Inferior parietal cortex (tissue), 1 donor: ENCODE results near the gene TXNRD2.

Source experiments
- DNase-seq: peaks from one replicate; pipeline ENCODE4 v3.0.0-alpha.2; 2016; ENCODE audit errors: extremely low spot score

TXNRD2 gene

DNA sequence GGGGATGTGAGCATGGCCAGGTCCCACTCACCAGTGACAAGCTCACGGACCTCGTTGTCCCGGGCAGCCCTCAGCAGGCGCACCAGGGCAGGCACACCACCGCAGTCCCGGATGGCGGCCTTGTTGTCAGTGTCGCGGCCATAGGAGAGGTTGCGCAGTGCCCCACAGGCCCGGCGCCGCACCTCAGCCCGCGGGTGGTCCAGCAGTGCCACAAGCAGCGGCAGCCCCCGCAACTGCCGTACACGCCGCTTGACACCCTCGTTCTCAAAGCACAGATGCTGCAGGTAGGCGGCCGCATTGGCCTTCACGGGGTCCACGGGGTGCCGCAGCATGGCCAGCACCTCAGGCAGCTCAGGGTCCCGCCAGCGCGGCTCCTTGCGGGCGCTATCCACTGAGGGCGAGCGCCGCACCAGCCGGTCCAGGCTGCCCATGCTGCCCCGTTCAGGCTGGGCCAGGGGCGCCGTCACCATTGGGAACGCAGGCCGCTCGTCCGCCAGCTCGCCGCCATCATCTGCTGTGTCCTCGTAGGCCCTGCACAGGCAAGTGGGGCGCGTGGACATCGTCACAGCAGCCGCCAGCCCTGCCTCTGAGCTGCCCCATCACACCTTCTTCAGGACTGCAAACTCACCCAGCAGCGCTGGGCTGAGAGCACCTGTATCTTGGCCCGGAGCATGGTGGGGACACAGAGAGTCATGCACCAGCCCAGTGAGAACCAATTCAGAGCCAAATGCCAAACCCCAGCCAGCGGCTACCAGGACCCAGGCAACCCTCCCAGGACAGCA is 38.3 kb upstream of the TXNRD2 start:
- DNase-seq, result no peak

DNA sequence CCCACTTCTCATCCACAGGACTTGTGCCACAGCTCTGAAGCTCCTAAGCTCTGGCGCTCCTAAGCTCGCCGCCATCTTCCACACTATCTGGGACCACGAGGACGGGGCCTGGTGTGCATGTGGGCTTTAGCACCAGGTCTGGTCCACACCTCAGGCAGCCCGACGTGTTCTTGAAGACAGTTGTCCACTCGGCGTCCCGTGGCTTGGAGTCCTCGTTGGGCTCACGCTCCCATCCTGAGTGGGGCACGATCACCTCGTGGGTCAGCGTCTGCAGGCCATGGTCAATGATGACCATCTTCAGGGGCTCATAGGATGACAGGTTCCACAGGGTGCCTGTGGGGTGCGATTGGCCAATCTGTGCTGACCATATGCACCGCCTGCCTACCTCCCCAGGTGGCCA is 37.1 kb upstream of the TXNRD2 start:
- DNase-seq, result no peak

DNA sequence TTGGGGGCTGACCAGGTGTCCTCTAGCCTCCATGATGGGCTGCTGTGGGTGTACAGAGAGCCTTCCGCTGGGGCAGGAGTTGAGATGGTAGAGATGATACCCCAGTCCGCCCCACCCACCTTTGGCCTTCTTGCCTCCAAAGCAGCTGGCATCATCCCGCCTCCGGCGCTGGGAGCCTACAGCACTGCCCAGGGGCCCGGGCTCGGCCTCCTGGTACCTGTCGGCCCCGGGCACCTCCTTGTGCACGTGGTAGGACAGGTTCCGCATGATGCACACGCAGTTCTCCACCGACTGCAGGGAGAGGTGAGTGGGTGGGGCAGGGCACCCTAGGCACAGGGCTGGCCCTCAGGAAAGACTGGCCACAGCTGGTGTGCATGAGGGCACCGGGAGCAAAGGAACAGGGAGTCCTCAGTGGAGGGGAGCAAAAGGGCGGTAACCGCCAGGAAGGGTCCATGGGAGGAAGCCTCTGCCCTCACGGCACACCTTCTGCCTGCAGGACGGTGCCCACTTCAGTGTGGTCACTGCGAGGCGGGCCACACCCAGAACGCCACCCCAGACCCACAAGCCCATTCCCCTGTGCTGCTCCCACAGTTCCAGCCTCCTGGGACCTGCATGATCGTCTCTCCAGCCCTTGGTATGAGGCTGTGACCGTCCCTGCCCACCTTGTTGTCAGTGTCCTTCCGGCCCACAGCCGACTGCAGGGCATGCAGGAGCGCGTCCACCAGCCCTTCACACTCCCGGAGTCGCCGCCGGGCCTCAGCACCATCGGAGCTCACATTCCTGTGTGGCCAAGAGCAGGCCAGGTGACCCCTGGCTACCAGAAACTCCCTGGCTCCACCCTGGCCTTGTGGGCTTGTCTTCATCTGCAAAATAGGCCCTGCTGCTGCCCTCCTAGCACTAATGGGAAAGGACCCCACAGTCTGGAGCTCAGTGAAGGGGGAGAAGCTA is 36.0 kb upstream of the TXNRD2 start:
- DNase-seq, result no peak

DNA sequence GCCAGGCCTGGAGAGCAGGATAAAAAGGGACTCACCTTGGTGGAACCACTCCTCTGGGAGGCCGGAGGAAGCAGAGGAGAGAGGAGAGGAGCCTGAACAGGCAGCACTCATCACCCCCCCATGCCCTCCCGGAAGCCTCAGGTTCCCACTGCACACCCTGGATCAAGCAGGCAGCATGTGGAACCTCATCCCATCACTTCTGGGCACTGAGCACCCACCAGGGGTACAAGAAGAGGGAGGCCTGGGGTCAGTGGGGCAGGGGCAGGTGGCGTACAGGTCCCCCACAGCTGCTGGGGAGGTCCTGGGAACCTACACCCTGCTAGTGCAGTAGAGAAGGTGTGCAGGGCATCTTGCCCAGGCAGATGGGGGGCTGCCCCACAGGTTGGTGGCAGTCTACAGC is 35.1 kb upstream of the TXNRD2 start:
- no peak for DNase-seq

DNA sequence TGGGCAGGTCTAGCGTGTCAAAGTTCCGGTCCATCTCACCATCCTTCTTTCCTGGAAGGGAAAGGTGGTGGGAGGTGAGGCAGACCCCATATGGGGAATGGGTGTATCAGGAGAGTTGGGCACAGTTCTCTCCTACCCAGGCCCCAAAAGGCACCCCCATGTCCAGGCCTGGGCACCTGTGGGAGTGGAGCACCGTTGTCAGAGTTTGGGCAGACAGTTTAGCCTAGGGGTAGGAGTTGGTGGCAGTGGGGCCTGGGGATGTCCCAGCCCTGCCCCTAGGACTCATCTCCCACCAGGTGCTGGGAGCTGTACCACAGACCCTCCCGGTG is 34.1 kb upstream of the TXNRD2 start:
- DNase-seq, result no peak

DNA sequence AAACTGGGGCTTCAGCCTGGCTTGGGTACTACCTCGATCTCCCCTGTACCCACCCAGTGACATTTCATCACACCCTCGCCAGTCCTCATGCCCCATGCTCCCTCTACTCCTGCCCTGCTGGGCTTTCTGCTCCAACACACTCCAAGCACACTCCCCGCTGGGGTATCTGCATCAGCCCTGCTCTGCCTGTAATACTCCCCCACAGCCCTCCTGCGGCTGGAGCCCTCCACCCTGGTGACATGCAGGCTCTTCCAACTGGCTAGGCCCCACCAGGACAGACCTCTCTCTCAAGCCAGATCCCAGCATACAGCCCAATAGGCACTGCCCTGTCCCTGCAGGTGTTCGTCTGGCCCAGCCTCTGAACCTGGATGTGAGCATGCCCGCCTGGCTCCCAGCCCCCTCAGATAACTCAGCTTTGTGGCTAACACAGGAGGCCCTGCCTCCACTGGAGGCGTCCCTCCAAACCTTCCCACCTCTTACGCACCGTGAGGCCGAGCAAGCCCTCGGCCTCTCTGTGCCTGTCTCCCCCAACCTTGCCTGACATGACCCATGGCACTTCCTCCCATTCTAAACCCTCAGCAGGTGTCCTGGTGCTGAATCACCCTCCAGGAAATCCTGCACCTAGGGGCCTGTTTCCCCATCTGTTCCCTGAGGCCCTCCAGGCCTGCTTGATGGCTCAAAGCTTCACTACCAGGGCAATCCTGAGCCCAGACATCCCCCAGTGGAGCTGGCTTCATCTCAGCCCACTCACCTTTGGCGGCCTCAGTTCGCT is 33.5 kb upstream of the TXNRD2 start:
- DNase-seq, result no peak

DNA sequence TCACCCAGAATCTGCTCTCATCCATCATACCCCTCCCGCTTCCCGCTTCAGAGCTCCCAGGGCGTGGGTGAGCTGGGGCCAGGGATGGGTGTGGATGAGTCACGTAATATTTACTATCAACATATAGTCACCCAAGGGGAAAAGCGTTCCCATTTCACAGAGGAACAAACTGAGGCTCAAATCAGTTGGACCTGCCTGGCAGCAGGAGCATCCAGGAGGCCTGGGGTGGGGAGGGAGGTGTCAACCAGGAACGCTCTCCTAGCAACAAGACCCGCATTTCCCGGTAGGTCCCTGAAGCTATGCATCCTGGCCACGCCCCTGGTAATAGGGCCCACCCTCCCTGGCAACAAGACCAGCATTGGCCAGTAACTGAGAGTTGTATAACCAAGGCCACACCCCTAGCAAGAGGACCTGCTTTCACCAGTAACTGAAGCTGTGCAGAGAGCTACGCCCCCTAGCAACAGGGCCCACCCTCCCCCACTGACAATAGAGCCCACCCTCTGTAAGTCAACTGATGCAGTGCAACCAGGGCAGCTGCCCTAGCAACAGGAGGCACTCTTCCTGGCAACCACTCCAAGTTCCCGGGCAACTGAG is 32.7 kb upstream of the TXNRD2 start:
- DNase-seq, result peak; percentile 30

DNA sequence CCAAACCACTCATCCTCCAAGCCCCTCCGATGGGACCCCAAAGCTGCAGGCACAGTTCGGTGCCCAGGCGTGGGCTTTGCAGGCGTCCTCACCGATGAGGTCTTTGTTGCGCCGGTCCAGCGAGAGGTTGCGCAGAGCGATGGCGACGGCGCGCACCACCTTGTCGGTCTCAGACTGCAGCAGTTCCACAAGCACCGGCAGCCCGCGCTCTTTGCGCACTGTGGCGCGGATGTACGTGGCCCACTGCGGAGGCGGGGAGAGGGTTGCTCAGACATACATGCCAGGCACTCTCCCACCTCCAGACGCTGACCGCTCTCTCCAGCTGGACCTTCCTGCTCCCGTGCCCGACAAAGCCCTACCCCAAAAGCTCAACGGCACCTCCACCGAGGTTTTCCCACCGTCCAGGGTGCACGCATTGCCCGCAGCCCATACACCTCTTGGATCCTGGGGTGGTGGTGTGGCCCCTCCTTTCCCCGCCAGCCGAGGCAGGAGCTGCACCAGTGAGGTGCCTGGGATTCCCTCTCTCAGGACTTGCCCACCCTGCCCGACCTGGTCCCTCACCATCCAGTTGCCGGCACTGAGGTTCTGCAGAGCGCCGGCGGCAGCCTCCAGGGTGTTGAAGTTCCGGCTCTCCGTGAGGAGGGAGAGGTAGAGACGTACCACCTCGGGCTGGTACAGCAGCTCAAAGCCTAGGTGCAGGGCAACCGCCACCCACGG is 32.1 kb upstream of the TXNRD2 start:
- no peak for DNase-seq

DNA sequence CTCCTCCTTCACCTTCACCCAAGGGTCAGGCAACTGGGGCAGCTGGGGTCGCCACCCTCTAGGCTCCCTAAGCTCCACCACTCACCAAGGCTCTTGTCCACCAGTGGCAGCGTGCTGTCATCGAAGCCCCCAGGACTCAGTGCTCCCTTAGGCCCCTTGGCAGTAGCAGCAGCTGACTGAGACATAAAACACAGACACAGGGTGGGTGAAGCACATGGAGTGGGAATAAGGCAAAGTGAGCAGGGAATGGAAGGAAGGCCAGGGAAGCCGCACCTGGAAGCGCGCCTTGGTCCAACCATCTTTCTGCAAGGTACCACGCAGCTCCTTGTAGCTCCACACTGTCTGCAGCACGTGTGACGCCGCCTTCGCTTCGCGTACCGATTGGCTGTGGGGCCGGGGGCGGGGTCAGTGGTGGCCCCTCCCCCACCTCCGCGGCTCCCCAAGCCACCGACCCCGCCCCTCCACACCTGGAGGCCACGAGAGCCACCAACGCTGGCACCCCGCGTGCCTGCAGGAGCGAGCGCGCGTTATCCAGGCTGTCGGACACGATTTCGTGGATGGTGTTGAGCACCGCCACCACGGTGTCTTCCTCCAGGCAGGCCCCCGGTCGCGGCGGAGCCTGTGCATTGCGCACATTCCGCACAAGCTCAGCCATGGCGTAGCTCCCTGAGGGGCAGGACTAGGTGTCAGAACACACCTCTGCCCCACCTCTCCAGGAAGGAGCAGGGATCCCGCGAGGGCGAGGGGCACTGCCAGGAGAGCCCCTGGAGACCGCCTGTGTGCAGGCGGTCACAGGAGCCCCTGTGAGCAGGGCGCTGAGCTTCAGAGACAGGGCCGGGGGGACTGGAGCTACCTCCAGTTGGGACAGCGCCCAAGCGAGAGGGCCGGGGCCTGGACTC is 31.3 kb upstream of the TXNRD2 start:
- DNase-seq, result no peak

DNA sequence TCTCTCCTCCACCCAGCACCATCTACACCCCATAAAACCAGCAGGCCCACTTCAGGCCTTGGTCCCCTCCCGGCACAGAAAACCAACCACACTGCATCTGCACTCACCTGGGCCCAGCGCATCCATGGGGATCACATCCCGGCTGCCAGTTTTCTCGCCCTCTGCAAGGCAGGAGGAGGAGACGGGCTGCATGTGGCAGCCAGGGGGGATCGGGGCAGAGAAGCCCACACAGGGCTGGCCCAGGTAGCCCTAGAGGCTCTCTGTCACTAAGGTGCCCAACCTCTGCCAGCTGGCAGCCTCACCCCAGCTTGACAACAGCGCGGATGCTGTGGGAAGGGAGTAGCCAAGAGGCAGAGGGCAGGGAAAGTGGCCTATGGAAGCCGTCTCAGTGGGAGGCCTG is 30.6 kb upstream of the TXNRD2 start:
- no peak for DNase-seq

DNA sequence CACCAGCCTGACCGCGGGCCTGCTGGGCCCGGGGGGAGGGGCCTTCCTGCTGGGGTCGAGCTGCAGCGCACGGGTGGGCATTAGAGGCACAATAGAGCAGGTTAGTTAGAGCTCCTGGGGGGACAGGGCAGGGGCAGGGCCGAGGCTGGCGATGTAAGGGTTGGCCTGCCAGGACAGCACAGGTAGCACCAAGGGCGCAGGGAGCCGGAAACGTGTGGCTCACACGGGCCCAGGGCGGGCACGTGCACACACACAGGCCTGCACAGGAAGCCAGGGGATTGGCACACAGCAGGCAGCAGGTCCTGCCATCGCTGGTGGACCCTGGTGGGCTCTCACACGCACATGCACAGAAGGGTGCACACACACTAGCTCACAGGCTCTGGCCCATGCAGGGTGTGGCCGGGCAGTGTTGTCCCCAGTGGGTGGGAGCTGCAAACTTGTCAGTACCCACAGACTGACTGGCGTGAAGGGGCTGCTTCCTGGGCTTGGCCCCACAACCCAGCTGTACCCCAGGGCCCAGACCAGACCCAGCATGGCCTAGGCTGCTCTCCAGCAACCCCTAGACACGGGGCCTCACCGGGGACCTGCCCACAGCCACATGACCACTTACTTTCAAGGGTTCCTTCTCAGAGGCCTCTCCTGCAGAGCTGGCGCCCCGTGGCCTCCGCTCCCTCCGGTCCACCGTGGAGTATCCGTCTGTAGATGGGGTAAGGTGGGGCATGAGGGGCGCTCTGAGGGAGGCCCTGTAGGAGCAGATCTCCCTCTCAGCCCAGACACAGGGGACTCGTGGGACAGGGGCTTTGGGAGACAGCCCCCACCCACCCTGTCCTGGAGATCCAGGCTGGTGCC is 29.9 kb upstream of the TXNRD2 start:
- no peak for DNase-seq

DNA sequence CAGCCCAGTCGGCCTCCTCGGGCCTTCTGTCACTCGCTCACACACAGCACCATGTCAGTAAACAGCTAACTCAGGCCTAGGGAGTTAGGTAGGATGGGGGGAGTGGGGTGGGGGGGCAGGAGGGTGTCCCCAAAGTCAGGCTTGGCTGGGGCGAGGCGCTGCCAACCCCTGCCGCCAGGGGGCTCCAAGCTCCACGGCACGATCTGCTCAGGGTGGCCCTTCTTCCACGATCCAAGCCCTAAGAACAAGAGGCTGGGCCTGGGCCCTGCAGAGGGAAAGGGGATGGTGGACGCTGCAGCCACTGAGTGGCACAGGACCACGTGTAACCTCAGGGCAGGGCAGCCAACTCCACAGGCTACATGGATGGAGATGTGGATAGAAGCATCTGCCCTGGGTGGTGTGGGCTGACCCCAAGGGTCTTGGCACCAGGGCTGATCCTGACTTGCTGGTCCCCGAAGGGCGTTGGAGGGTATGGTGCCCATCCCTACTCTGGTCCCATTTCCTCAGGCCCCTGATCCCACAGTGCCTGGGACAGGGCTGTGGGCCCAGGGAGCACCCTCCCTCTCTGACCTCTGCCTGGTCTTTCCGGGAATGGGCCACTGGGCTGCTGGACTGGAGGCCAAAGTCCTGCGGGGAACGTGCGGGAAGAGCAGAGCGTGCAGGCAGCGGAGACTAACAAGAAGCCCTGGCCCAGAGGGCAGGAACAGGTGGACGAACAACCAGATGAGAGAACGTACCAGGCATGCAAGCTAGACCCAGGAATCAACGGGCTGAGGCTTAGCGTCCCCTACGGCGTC is 29.1 kb upstream of the TXNRD2 start:
- DNase-seq, result peak; percentile 75

DNA sequence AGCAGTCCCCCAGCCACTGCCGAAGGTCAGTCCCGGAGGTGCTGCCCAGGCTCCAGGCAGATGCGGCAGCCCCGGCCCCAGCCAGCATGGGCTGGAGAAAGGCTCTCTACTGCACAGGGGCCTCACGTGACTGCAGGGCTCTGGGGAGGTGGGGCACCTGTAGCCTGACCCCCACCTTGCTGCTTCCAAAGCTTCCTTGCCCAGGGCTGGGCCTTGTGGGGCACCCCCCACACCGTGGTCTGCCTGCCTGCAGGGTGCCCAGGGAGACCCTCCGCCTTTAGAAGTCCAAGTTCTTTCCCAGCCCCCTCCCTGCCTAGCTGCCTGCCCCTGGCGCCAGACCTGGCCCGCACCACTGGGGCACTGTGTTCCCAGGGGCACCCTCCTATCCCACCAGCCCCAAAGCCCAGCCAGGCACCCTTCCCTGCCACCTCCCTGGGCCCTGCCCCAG is 28.4 kb upstream of the TXNRD2 start:
- DNase-seq, result no peak

DNA sequence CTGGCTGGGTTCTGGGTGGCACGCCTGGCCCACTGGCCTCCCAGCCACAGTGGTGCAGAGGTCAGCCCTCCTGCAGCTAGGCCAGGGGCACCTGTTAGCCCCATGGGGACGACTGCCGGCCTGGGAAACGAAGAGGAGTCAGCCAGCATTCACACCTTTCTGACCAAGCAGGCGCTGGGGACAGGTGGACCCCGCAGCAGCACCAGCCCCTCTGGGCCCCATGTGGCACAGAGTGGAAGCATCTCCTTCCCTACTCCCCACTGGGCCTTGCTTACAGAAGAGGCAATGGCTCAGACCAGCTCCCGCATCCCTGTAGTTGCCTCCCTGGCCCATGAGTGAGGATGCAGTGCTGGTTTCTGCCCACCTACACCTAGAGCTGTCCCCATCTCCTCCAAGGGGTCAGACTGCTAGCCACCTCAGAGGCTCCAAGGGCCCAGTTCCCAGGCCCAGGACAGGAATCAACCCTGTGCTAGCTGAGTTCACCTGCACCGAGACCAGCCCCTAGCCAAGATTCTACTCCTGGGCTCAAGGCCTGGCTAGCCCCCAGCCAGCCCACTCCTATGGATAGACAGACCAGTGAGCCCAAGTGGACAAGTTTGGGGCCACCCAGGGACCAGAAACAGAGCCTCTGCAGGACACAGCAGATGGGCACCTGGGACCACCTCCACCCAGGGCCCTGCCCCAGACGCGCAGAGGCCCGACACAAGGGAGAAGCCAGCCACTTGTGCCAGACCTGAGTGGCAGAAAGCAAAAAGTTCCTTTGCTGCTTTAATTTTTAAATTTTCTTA is 27.7 kb upstream of the TXNRD2 start:
- DNase-seq, result no peak

DNA sequence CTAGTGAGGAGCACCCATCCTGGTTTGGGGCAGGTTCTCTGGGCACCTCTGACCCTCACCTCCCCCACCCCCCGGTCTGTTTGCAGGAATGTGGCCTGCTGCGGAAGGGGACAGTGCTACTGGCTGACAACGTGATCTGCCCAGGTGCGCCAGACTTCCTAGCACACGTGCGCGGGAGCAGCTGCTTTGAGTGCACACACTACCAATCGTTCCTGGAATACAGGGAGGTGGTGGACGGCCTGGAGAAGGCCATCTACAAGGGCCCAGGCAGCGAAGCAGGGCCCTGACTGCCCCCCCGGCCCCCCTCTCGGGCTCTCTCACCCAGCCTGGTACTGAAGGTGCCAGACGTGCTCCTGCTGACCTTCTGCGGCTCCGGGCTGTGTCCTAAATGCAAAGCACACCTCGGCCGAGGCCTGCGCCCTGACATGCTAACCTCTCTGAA is 26.9 kb upstream of the TXNRD2 start:
- DNase-seq, result no peak

DNA sequence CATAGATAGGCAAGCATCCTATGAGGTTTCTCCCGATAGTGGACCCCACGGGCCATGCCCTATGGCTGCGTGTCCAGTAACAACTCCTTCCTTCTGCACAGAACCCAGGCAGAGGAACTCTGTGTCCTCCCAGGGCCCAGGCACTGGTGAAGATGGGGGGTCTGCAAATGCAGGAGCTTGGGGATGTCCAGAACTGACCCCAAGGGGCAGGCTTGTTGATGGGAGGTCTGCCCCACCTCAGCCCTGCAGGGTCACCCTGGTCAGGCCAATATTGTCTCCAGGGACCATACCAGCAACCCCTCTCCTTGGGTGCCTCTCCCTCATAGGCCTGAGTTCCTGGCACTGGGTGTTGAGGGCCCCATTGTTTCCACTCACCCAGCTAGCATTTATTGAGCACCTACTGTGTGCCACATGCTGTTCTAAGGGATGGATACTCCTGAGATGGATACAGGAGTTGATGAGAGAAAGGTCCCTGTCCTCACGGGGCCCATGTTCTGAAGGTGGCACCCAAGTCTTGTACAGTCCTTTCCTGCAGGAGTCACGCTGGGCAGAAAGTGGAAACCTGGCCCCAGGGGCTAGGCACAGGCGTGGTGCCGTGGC is 26.3 kb upstream of the TXNRD2 start:
- no peak for DNase-seq
